IMR-90 (cell line): ENCODE results near the gene CAMK4. TPM values are rescaled to one million over a fixed set of nuclear protein-coding genes. Genes with fewer than 3 reads are reported as not detected.

Experiments used
- ATAC-seq: fragments of 200-7000 bp; cut with Tn5 transposase; 2 replicates; pipeline ENCODE4 v1.9.1; 2020; ENCODE audit warnings: low read depth, mild to moderate bottlenecking, moderate library complexity
- BruUV-seq: library from RNA; stranded (reverse); fragments of 400-500 nt; replicated peaks from 2 replicates; lab custom pipeline; 2021; lab: Mats Ljungman, UMichigan
- CTCF ChIA-PET: fragments of 300-600 bp; formaldehyde crosslinking; extraction: SDS; loops from one replicate; lab custom pipeline; 2021; ENCODE audit warnings: antibody characterized with exemption; lab: Yijun Ruan, JAX
- POLR2A ChIA-PET: fragments of 300-600 bp; sonication (Branson Sonifier 250); formaldehyde crosslinking; loops from one replicate; lab custom pipeline; 2022; ENCODE audit warnings: antibody characterized with exemption; ENCODE audit not compliant: unreplicated experiment; lab: Charles Lee
- DNase-seq: peaks from one replicate; pipeline ENCODE4 v3.0.0; 2013
- H2AFZ ChIP-seq: replicated peaks from 2 replicates; pipeline ENCODE3; 2013; ENCODE audit warnings: low read length, mild to moderate bottlenecking; ENCODE audit not compliant: poor library complexity
- H2AK5ac ChIP-seq: 2 replicates; pipeline ENCODE4 v1.6.1; 2013; ENCODE audit warnings: low read depth, low read length, inconsistent platforms
- H2AK9ac ChIP-seq: replicated peaks from 2 replicates; pipeline ENCODE3; 2013; ENCODE audit warnings: mild to moderate bottlenecking, low read depth, low read length, moderate library complexity; ENCODE audit not compliant: poor library complexity
- H2BK120ac ChIP-seq: 2 replicates; pipeline ENCODE4 v1.6.1; 2013; ENCODE audit warnings: low read depth, low read length, inconsistent platforms
- H2BK15ac ChIP-seq: 3 replicates; pipeline ENCODE4 v1.6.1; 2013; ENCODE audit warnings: low read depth, low read length, inconsistent platforms
- H2BK20ac ChIP-seq: 2 replicates; pipeline ENCODE4 v1.6.1; 2013; ENCODE audit warnings: low read depth, mild to moderate bottlenecking, inconsistent platforms, low read length, moderate library complexity
- H2BK5ac ChIP-seq: 2 replicates; pipeline ENCODE4 v1.6.1; 2013; ENCODE audit warnings: mild to moderate bottlenecking, low read depth, low read length, inconsistent platforms; ENCODE audit not compliant: poor library complexity, severe bottlenecking
- H3K14ac ChIP-seq: replicated peaks from 2 replicates; pipeline ENCODE4 v1.6.1; 2013; ENCODE audit warnings: low read depth, low read length, inconsistent platforms
- H3K18ac ChIP-seq: 2 replicates; pipeline ENCODE4 v1.6.1; 2013; ENCODE audit warnings: low read depth, low read length, control low read depth
- H3K23ac ChIP-seq: 2 replicates; pipeline ENCODE4 v1.6.1; 2013; ENCODE audit warnings: low read depth, low read length, inconsistent platforms
- H3K27ac ChIP-seq: 2 replicates; pipeline ENCODE4 v1.5.1; 2013; ENCODE audit warnings: mild to moderate bottlenecking, control low read depth, low read length; ENCODE audit not compliant: insufficient read depth
- H3K27me3 ChIP-seq: 2 replicates; pipeline ENCODE4 v1.6.1; 2013; ENCODE audit warnings: low read length; ENCODE audit not compliant: control insufficient read depth, insufficient read depth
- H3K36me3 ChIP-seq: 2 replicates; pipeline ENCODE4 v1.6.1; 2013; ENCODE audit warnings: low read length, mixed read lengths; ENCODE audit not compliant: control insufficient read depth, insufficient read depth
- H3K4ac ChIP-seq: 2 replicates; pipeline ENCODE4 v1.6.1; 2013; ENCODE audit warnings: low read depth, low read length, inconsistent platforms
- H3K4me1 ChIP-seq: 2 replicates; pipeline ENCODE4 v1.6.1; 2013; ENCODE audit warnings: low read length, mixed read lengths; ENCODE audit not compliant: control insufficient read depth, insufficient read depth
- H3K4me2 ChIP-seq: 2 replicates; pipeline ENCODE4 v1.6.1; 2013; ENCODE audit warnings: low read depth, mild to moderate bottlenecking, control low read depth, low read length, moderate library complexity
- H3K4me3 ChIP-seq: 2 replicates; pipeline ENCODE4 v1.5.1; 2013; ENCODE audit warnings: low read depth, mild to moderate bottlenecking, control low read depth, low read length, moderate library complexity; ENCODE audit not compliant: insufficient read depth
- H3K56ac ChIP-seq: 2 replicates; pipeline ENCODE4 v1.6.1; 2013; ENCODE audit warnings: low read length, inconsistent platforms; ENCODE audit not compliant: insufficient read depth; ENCODE audit errors: extremely low read depth
- H3K79me1 ChIP-seq, 2 experiments: 2 replicates each; pipeline ENCODE4 v1.6.1; 2013; ENCODE audit warnings: low read length in 2 of 2, inconsistent platforms in 1 of 2, low read depth in 1 of 2
- H3K9ac ChIP-seq: 2 replicates; pipeline ENCODE4 v1.6.1; 2013; ENCODE audit warnings: low read depth, low read length, control low read depth
- H3K9me1 ChIP-seq: 2 replicates; pipeline ENCODE4 v1.6.1; 2013; ENCODE audit warnings: low read length, inconsistent platforms; ENCODE audit not compliant: insufficient read depth
- H3K9me3 ChIP-seq: 2 replicates; pipeline ENCODE4 v1.6.1; 2013; ENCODE audit warnings: low read length; ENCODE audit not compliant: control insufficient read depth, insufficient read depth
- H4K20me1 ChIP-seq: 2 replicates; pipeline ENCODE4 v1.6.1; 2013; ENCODE audit warnings: low read length, inconsistent platforms; ENCODE audit not compliant: insufficient read depth
- H4K5ac ChIP-seq: 2 replicates; pipeline ENCODE4 v1.6.1; 2013; ENCODE audit warnings: mild to moderate bottlenecking, low read depth, low read length, control low read depth
- H4K8ac ChIP-seq, 2 experiments: 2 replicates each; pipeline ENCODE4 v1.6.1; 2013; ENCODE audit warnings: low read depth in 2 of 2, low read length in 2 of 2, control low read depth in 1 of 2, inconsistent platforms in 1 of 2
- H4K91ac ChIP-seq: 2 replicates; pipeline ENCODE4 v1.6.1; 2013; ENCODE audit warnings: low read depth, low read length, inconsistent platforms; ENCODE audit not compliant: insufficient read depth
- BHLHE40 ChIP-seq: fragments of 150-350 bp; IDR thresholded peaks from 2 replicates; pipeline ENCODE4 v1.6.1; 2016; ENCODE audit warnings: mild to moderate bottlenecking, low read depth, low read length
- CEBPB ChIP-seq: IDR thresholded peaks from 2 replicates; pipeline ENCODE4 v1.6.1; 2012; ENCODE audit warnings: low read depth, low read length, improper control_type of control experiment
- CTCF ChIP-seq: conservative IDR thresholded peaks from 2 replicates; pipeline ENCODE4 v1.5.1; 2012; ENCODE audit warnings: mild to moderate bottlenecking, low read depth, low read length, improper control_type of control experiment
- FOS ChIP-seq: fragments of 150-350 bp; IDR thresholded peaks from 2 replicates; pipeline ENCODE4 v1.6.1; 2016; ENCODE audit warnings: low read depth, low read length
- MXI1 ChIP-seq: IDR thresholded peaks from 2 replicates; pipeline ENCODE4 v1.6.1; 2012; ENCODE audit warnings: low read depth, mild to moderate bottlenecking, low read length, moderate library complexity, borderline replicate concordance
- NFE2L2 ChIP-seq: fragments of 150-350 bp; IDR thresholded peaks from 2 replicates; pipeline ENCODE4 v1.6.1; 2016; ENCODE audit warnings: low read depth, mild to moderate bottlenecking, low read length
- POLR2A ChIP-seq: IDR thresholded peaks from 2 replicates; pipeline ENCODE4 v1.6.1; 2012; ENCODE audit warnings: mild to moderate bottlenecking, low read depth, low read length
- RAD21 ChIP-seq: IDR thresholded peaks from 2 replicates; pipeline ENCODE4 v1.6.1; 2012; ENCODE audit warnings: low read length, improper control_type of control experiment
- WGBS, 2 experiments: methylation state at CpG; one replicate each; pipeline versions ENCODE4 v1.1.5 to v1.1.7; 2013; ENCODE audit warnings: missing lambda C conversion rate in 2 of 2; ENCODE audit not compliant: insufficient read length in 1 of 2; ENCODE audit errors: extremely low coverage in 2 of 2; 5-methylcytosine and 5-hydroxymethylcytosine counted together
- dilution Hi-C: fragments of 300-500 bp; cut with HindIII; formaldehyde crosslinking; loops from one replicate; pipeline ENCODE4 v1.14.3; 2018; ENCODE audit warnings: low sequenced_read_pairs; ENCODE audit not compliant: unreplicated experiment
- in situ Hi-C: fragments of 300-500 bp; cut with MboI; formaldehyde crosslinking; loops from 3 replicates; pipeline ENCODE4 v1.14.3; 2019; ENCODE audit warnings: low sequenced_read_pairs, inconsistent platforms, mixed read lengths
- intact Hi-C: fragments of 100-400 bp; cut with micrococcal nuclease; formaldehyde crosslinking; loops from 2 replicates; pipeline ENCODE4 v1.10.0; 2022
- polyA plus RNA-seq, 3 experiments: library from polyadenylated mRNA; depleted of rRNA; stranded (reverse); fragments of >200 nt; gene quantifications; 2 replicates each; pipeline ENCODE4 v1.2.3, GENCODE V29; 2012; ENCODE audit warnings: low replicate concordance in 1 of 3
- total RNA-seq: library from RNA; depleted of rRNA; stranded (reverse); fragments of >200 nt; gene quantifications from 2 replicates; pipeline ENCODE4 v1.2.3, GENCODE V29; 2012

The CAMK4 gene
- total and polyA plus RNA-seq, 2 of the 4 experiments (the other 2 are of a cell fraction), result 3.7 to 4.8 TPM

- no peak overlapping the region for H3K14ac ChIP-seq
- H2AK9ac ChIP-seq, result no peak overlapping the region
- no peaks in the 10 kb centered on the region for H3K79me1 ChIP-seq
- H3K27me3 ChIP-seq, result no peaks in the 10 kb centered on the region
- H3K18ac ChIP-seq, result no peak overlapping the region
- H4K20me1 ChIP-seq, result no peaks in the 10 kb centered on the region
- H2BK15ac ChIP-seq, result no peak overlapping the region
- H4K8ac ChIP-seq, result no peak overlapping the region
- dilution Hi-C loops (no loop called here), intact Hi-C loops (no loop called here), in situ Hi-C loops (loop anchor here (25.0 kb wide), 1 partner anchor 692 kb away; no protein-coding TSS in a partner anchor)
- H2AK5ac ChIP-seq, result no peak overlapping the region
- H3K9me1 ChIP-seq, result no peaks in the 10 kb centered on the region; the same call in 1 of the 2 replicates
- DNase-seq (no peak), ATAC-seq (no peak)
- H3K4me2 ChIP-seq, result no peak overlapping the region
- H2BK20ac ChIP-seq, result no peak overlapping the region
- no peaks in the 10 kb centered on the region for H3K9me3 ChIP-seq
- CTCF ChIA-PET, result no interaction called here
- no peak overlapping the region for H4K5ac ChIP-seq
- no peak overlapping the region for H2BK120ac ChIP-seq
- no TSS peak for BruUV-seq
- H2BK5ac ChIP-seq, result no peak overlapping the region
- H3K4ac ChIP-seq, result no peak overlapping the region
- H2AFZ ChIP-seq, result no peak overlapping the region
- H3K56ac ChIP-seq, result no peak overlapping the region
- no peaks in the 10 kb centered on the region for H3K4me1 ChIP-seq
- WGBS, 2 experiments, result no CpG with 5 or more reads among the region's 2 CpGs
- no peak overlapping the region for H4K91ac ChIP-seq
- no peak overlapping the region for H3K23ac ChIP-seq
- no peak for TF ChIP-seq MXI1
- TF ChIP-seq NFE2L2, result no peak
- no peak for TF ChIP-seq CEBPB
- no peak for TF ChIP-seq RAD21
- TF ChIP-seq POLR2A, result no peak
- no peak for TF ChIP-seq FOS
- TF ChIP-seq BHLHE40, result no peak
- TF ChIP-seq CTCF, result no peak
- H3K9ac ChIP-seq, result no peak overlapping the region
- no peak overlapping the region for H3K27ac ChIP-seq
- H3K36me3 ChIP-seq, result no peaks in the 10 kb centered on the region
- no peak overlapping the region for H3K4me3 ChIP-seq
- POLR2A ChIA-PET, result no interaction called here
Observed at GRCh38 chr5:111454776-111455175, 230.6 kb downstream of the CAMK4 start.
